MM.1S (cell line): ENCODE measurements around the gene EVA1A.

Experiments used
- CTCF ChIP-seq: fragments of 300-600 bp; sonication (generic); IDR thresholded peaks from 2 replicates; pipeline ENCODE4 v1.5.1; 2016; ENCODE audit warnings: antibody characterized with exemption, low read length, mixed read lengths
- EZH2 ChIP-seq: fragments of 300-600 bp; sonication (generic); optimal IDR thresholded peaks from 2 replicates; pipeline ENCODE3; 2017; ENCODE audit warnings: low read depth, mild to moderate bottlenecking, antibody characterized with exemption, low read length, mixed read lengths
- EZH2phosphoT487 ChIP-seq: fragments of 300-600 bp; sonication (generic); IDR thresholded peaks from 2 replicates; pipeline ENCODE4 v1.6.1; 2018; ENCODE audit warnings: antibody characterized with exemption, low read length

- no peak for TF ChIP-seq CTCF
- no peak for TF ChIP-seq EZH2
- TF ChIP-seq EZH2phosphoT487, result no peak
Measured at GRCh38 chr2:75454241-75454620, 106.5 kb downstream of the EVA1A start.
